CD8-positive, alpha-beta memory T cell (primary cell): ENCODE results near the gene BOD1. TPM values are rescaled to one million over a fixed set of nuclear protein-coding genes. Genes with fewer than 3 reads are reported as not detected.

ENCODE experiments used
- CTCF ChIA-PET: fragments of 350-600 bp; sonication (Branson Sonifier 250); formaldehyde crosslinking; loops from one replicate; lab custom pipeline; 2021; ENCODE audit warnings: antibody characterized with exemption; lab: Charles Lee
- POLR2A ChIA-PET: fragments of 350-600 bp; sonication (Branson Sonifier 250); formaldehyde crosslinking; loops from one replicate; lab custom pipeline; 2021; ENCODE audit warnings: antibody characterized with exemption; lab: Charles Lee
- DNase-seq, 5 donors: peaks; one replicate each; pipeline versions ENCODE4 v3.0.0 to v3.0.0-alpha.2; 2020 to 2022; ENCODE audit warnings: mixed read lengths in 1 of 5
- H3K27ac ChIP-seq: one replicate; pipeline ENCODE4 v1.7.0; 2013; ENCODE audit warnings: low read depth, mild to moderate bottlenecking, low read length, moderate library complexity
- H3K27me3 ChIP-seq: 2 replicates; pipeline ENCODE4 v1.7.0; 2013; ENCODE audit warnings: low read length, mild to moderate bottlenecking; ENCODE audit not compliant: insufficient read depth, poor library complexity, severe bottlenecking
- H3K36me3 ChIP-seq: 2 replicates; pipeline ENCODE4 v1.7.0; 2013; ENCODE audit warnings: mild to moderate bottlenecking, low read length, moderate library complexity; ENCODE audit not compliant: insufficient read depth
- H3K4me1 ChIP-seq: 2 replicates; pipeline ENCODE4 v1.7.0; 2013; ENCODE audit warnings: mild to moderate bottlenecking, low read length, moderate library complexity; ENCODE audit not compliant: insufficient read depth
- H3K4me3 ChIP-seq: 2 replicates; pipeline ENCODE4 v1.7.0; 2013; ENCODE audit warnings: mild to moderate bottlenecking, low read length
- H3K9me3 ChIP-seq: 2 replicates; pipeline ENCODE4 v1.7.0; 2013; ENCODE audit warnings: mild to moderate bottlenecking, low read length
- H3K27ac Mint-ChIP-seq, 8 donors: one replicate each; pipeline ENCODE4 v1.8.0; 2020 to 2021; ENCODE audit warnings: mixed read lengths in 8 of 8, mild to moderate bottlenecking in 6 of 8, inconsistent platforms in 3 of 8, moderate library complexity in 3 of 8
- H3K27me3 Mint-ChIP-seq, 2 donors: one replicate each; pipeline ENCODE4 v1.8.0; 2020 to 2021; ENCODE audit warnings: mixed read lengths in 2 of 2, mild to moderate bottlenecking in 1 of 2, moderate library complexity in 1 of 2
- H3K36me3 Mint-ChIP-seq, 3 donors: one replicate each; pipeline ENCODE4 v1.8.0; 2020 to 2021; ENCODE audit warnings: mixed read lengths in 3 of 3, inconsistent platforms in 1 of 3, mild to moderate bottlenecking in 1 of 3
- H3K4me1 Mint-ChIP-seq, 3 donors: one replicate each; pipeline ENCODE4 v1.8.0; 2020 to 2021; ENCODE audit warnings: mixed read lengths in 3 of 3, inconsistent platforms in 1 of 3, mild to moderate bottlenecking in 1 of 3
- H3K4me3 Mint-ChIP-seq, 7 donors: one replicate each; pipeline ENCODE4 v1.8.0; 2020 to 2021; ENCODE audit warnings: mixed read lengths in 7 of 7, mild to moderate bottlenecking in 6 of 7, moderate library complexity in 4 of 7, inconsistent platforms in 2 of 7
- H3K9me3 Mint-ChIP-seq, 5 donors: one replicate each; pipeline ENCODE4 v1.8.0; 2020 to 2022; ENCODE audit warnings: mixed read lengths in 5 of 5, mild to moderate bottlenecking in 3 of 5, moderate library complexity in 2 of 5, inconsistent platforms in 1 of 5
- polyA plus RNA-seq: library from polyadenylated mRNA; unstranded; fragments of 300-500 nt; fragmentation: Illumina TruSeq; gene quantifications from one replicate; pipeline ENCODE4 v1.2.3, GENCODE V29; 2021
- total RNA-seq, 2 experiments: library from RNA; stranded (reverse); gene quantifications; one replicate each; pipeline ENCODE4 v1.2.3, GENCODE V29; 2021

The BOD1 gene
- total RNA-seq (10 to 100 TPM; 23.0 to 25.1 TPM), polyA plus RNA-seq (17.1 TPM)

GRCh38 chr5:173616577-173617118 lies at the start of gene BOD1:
Gene BOD1 (minus strand): TSS chr5:173616650. CDS start chr5:173616436, 214 bp downstream.
- Histone ChIP-seq H3K36me3 (peaks cover 10% of the 10 kb centered on the region), H3K27ac (peak within 1 kb of the TSS; percentile 76), H3K4me1 (peaks cover 30% of the 10 kb centered on the region), H3K27me3 (no peaks in the 10 kb centered on the region), H3K4me3 (peak within 1 kb of the TSS; percentile 67), H3K9me3 (no peaks in the 10 kb centered on the region)
- Mint-ChIP-seq H3K9me3 (no peaks in the 10 kb centered on the region), H3K27me3 (peaks cover 0 to 2% of the 10 kb centered on the region in 2 donors), H3K27ac (peak within 1 kb of the TSS; percentile 75 to 97 (median 96)), H3K4me3 (peak within 1 kb of the TSS; percentile 92 to 98 (median 96)), H3K36me3 (peaks cover 0 to 27% (median 6%) of the 10 kb centered on the region in 3 donors), H3K4me1 (peaks cover 38 to 52% (median 48%) of the 10 kb centered on the region in 3 donors)
- DNase-seq = peak; percentile 89 to 95 (median 93)
- ChIA-PET POLR2A (interaction anchor here (1.3 to 2.1 kb wide), 5 partner anchors 268 to 357 kb away, joined by 4 to 21 read pairs (median 5); partner anchors contain the start of gene CPEB4), CTCF (interaction anchor here (0.9 to 9.2 kb wide), 19 partner anchors 13 to 472 kb away, joined by 3 to 108 read pairs (median 5); partner anchors contain the start of genes BNIP1 and CPEB4)

GRCh38 chr5:173665326-173665725 lies 48.9 kb upstream of the BOD1 start:
- Histone ChIP-seq H3K36me3 (no peaks in the 10 kb centered on the region), H3K27ac (no peak overlapping the region), H3K4me1 (no peaks in the 10 kb centered on the region), H3K4me3 (no peak overlapping the region), H3K27me3 (no peaks in the 10 kb centered on the region), H3K9me3 (no peaks in the 10 kb centered on the region)
- no peak overlapping the region for H3K27ac Mint-ChIP-seq
- no peak overlapping the region for H3K4me3 Mint-ChIP-seq
- no peak for DNase-seq
- H3K36me3 Mint-ChIP-seq = peaks cover 0 to 4% (median 0%) of the 10 kb centered on the region in 3 donors
- peaks cover 2 to 9% of the 10 kb centered on the region in 2 donors for H3K27me3 Mint-ChIP-seq
- no peaks in the 10 kb centered on the region for H3K4me1 Mint-ChIP-seq
- ChIA-PET POLR2A (no interaction called here), CTCF (no interaction called here)
- peaks cover 0 to 4% (median 4%) of the 10 kb centered on the region in 5 donors for H3K9me3 Mint-ChIP-seq

- ChIA-PET CTCF (no interaction called here), POLR2A (no interaction called here)
- DNase-seq = no peak
- H3K36me3 ChIP-seq = no peaks in the 10 kb centered on the region
- no peaks in the 10 kb centered on the region for H3K27me3 ChIP-seq
- no peaks in the 10 kb centered on the region for H3K4me1 ChIP-seq
- no peaks in the 10 kb centered on the region for H3K9me3 ChIP-seq
- Mint-ChIP-seq H3K27ac (no peak overlapping the region), H3K9me3 (peaks cover 0 to 4% (median 0%) of the 10 kb centered on the region in 5 donors), H3K4me1 (no peaks in the 10 kb centered on the region), H3K27me3 (peaks cover 4 to 9% of the 10 kb centered on the region in 2 donors), H3K36me3 (no peaks in the 10 kb centered on the region), H3K4me3 (no peak overlapping the region)
- no peak overlapping the region for H3K4me3 ChIP-seq
- no peak overlapping the region for H3K27ac ChIP-seq
Observed at GRCh38 chr5:173664154-173664526, 47.7 kb upstream of the BOD1 start.

- Mint-ChIP-seq H3K27me3 (peaks cover 4 to 9% of the 10 kb centered on the region in 2 donors), H3K27ac (peak overlapping the region in 1 of 8 donors; percentile 33), H3K36me3 (no peaks in the 10 kb centered on the region), H3K9me3 (peaks cover 0 to 3% (median 0%) of the 10 kb centered on the region in 5 donors), H3K4me1 (no peaks in the 10 kb centered on the region), H3K4me3 (no peak overlapping the region)
- Histone ChIP-seq H3K27me3 (no peaks in the 10 kb centered on the region), H3K4me3 (no peak overlapping the region), H3K36me3 (no peaks in the 10 kb centered on the region), H3K9me3 (no peaks in the 10 kb centered on the region), H3K4me1 (no peaks in the 10 kb centered on the region), H3K27ac (no peak overlapping the region)
- DNase-seq = no peak
- ChIA-PET CTCF (no interaction called here), POLR2A (no interaction called here)
Observed at GRCh38 chr5:173663352-173664153, 47.1 kb upstream of the BOD1 start.

GRCh38 chr5:173662581-173663351 lies 46.3 kb upstream of the BOD1 start:
- no peak overlapping the region for H3K4me3 Mint-ChIP-seq

GRCh38 chr5:173660481-173661280 lies 44.2 kb upstream of the BOD1 start:
- Mint-ChIP-seq H3K36me3 (no peaks in the 10 kb centered on the region), H3K27ac (no peak overlapping the region), H3K4me1 (no peaks in the 10 kb centered on the region), H3K27me3 (peaks cover 5 to 19% of the 10 kb centered on the region in 2 donors), H3K4me3 (no peak overlapping the region), H3K9me3 (no peaks in the 10 kb centered on the region)
- Histone ChIP-seq H3K27me3 (no peaks in the 10 kb centered on the region), H3K36me3 (no peaks in the 10 kb centered on the region), H3K9me3 (no peaks in the 10 kb centered on the region), H3K27ac (no peak overlapping the region), H3K4me3 (no peak overlapping the region), H3K4me1 (no peaks in the 10 kb centered on the region)
- DNase-seq = no peak
- POLR2A ChIA-PET = no interaction called here
- CTCF ChIA-PET = no interaction called here

More at GRCh38 chr5:173662581-173663351, 46.3 kb upstream of the BOD1 start:
- DNase-seq = no peak
- Histone ChIP-seq H3K36me3 (no peaks in the 10 kb centered on the region), H3K27ac (no peak overlapping the region), H3K4me3 (no peak overlapping the region), H3K27me3 (no peaks in the 10 kb centered on the region), H3K9me3 (no peaks in the 10 kb centered on the region), H3K4me1 (no peaks in the 10 kb centered on the region)
- ChIA-PET POLR2A (no interaction called here), CTCF (no interaction called here)
- no peaks in the 10 kb centered on the region for H3K36me3 Mint-ChIP-seq
- no peaks in the 10 kb centered on the region for H3K9me3 Mint-ChIP-seq
- H3K27me3 Mint-ChIP-seq = peaks cover 4 to 10% of the 10 kb centered on the region in 2 donors
- no peaks in the 10 kb centered on the region for H3K4me1 Mint-ChIP-seq
- H3K27ac Mint-ChIP-seq = peak overlapping the region in 1 of 8 donors; percentile 33

GRCh38 chr5:173659423-173659822 lies 43.0 kb upstream of the BOD1 start:
- no peak overlapping the region for H3K27ac Mint-ChIP-seq
- H3K27me3 Mint-ChIP-seq = peaks cover 5 to 21% of the 10 kb centered on the region in 2 donors
- Histone ChIP-seq H3K9me3 (no peaks in the 10 kb centered on the region), H3K27ac (no peak overlapping the region), H3K4me1 (no peaks in the 10 kb centered on the region), H3K4me3 (no peak overlapping the region), H3K36me3 (no peaks in the 10 kb centered on the region), H3K27me3 (no peaks in the 10 kb centered on the region)
- DNase-seq = no peak
- no peak overlapping the region for H3K4me3 Mint-ChIP-seq
- H3K4me1 Mint-ChIP-seq = no peaks in the 10 kb centered on the region
- CTCF ChIA-PET = no interaction called here
- peaks cover 0 to 4% (median 0%) of the 10 kb centered on the region in 5 donors for H3K9me3 Mint-ChIP-seq
- POLR2A ChIA-PET = no interaction called here
- no peaks in the 10 kb centered on the region for H3K36me3 Mint-ChIP-seq
